GM12878 (cell line): Measurements from ENCODE around the gene F7. TPM values are rescaled to one million over a fixed set of nuclear protein-coding genes. Genes with fewer than 3 reads are reported as not detected.

Experiments
- ATAC-seq: fragments of 200-7000 bp; cut with Tn5 transposase; 3 replicates; pipeline ENCODE4 v1.9.1; 2020; ENCODE audit warnings: mild to moderate bottlenecking, moderate library complexity
- BruUV-seq: library from RNA; stranded (reverse); fragments of 400-500 nt; replicated peaks from 2 replicates; lab custom pipeline; 2021; lab: Mats Ljungman, UMichigan
- CTCF ChIA-PET: fragments of 300-600 bp; sonication (Branson Sonifier 250); formaldehyde crosslinking; extraction: SDS; loops from one replicate; lab custom pipeline; 2021; ENCODE audit warnings: inconsistent platforms; lab: Yijun Ruan, JAX
- POLR2A ChIA-PET: fragments of 350-600 bp; formaldehyde crosslinking; extraction: SDS; loops from one replicate; lab custom pipeline; 2021; ENCODE audit warnings: inconsistent platforms; lab: Charles Lee
- RAD21 ChIA-PET: fragments of 300-600 bp; sonication (Branson Sonifier 250); formaldehyde crosslinking; loops from one replicate; lab custom pipeline; 2023; ENCODE audit warnings: antibody characterized with exemption; ENCODE audit not compliant: unreplicated experiment; lab: Charles Lee
- SMC1A ChIA-PET: fragments of 300-600 bp; sonication (Branson Sonifier 250); formaldehyde crosslinking; loops from one replicate; lab custom pipeline; 2023; ENCODE audit not compliant: unreplicated experiment, uncharacterized antibody; lab: Charles Lee
- DNase-seq: peaks from one replicate; pipeline ENCODE4 v3.0.0-alpha.2; 2011; ENCODE audit warnings: low read depth, low spot score
- FAIRE-seq: peaks from 3 replicates; lab custom pipeline; 2011; peaks lifted over from hg19 to GRCh38; lab: Jason Lieb, UNC
- H2AFZ ChIP-seq: 2 replicates; pipeline ENCODE4 v1.6.0; 2011; ENCODE audit warnings: low read depth, low read length, control low read depth; ENCODE audit not compliant: control insufficient read depth
- H3K27ac ChIP-seq: 2 replicates; pipeline ENCODE4 v1.5.1; 2011; ENCODE audit warnings: control low read depth; ENCODE audit not compliant: control insufficient read depth, insufficient read depth
- H3K27me3 ChIP-seq, 2 experiments: replicated peaks in 1 of 2; 2 replicates each; pipeline versions ENCODE4 v1.6.0 to v1.6.1; 2011; ENCODE audit warnings: low read length in 1 of 2; ENCODE audit not compliant: control insufficient read depth in 2 of 2, insufficient read depth in 2 of 2
- H3K36me3 ChIP-seq, 2 experiments: 2 replicates each; pipeline ENCODE4 v1.5.1; 2011; ENCODE audit warnings: low read length in 1 of 2; ENCODE audit not compliant: control insufficient read depth in 2 of 2, insufficient read depth in 2 of 2
- H3K4me1 ChIP-seq: 2 replicates; pipeline ENCODE4 v1.6.1; 2011; ENCODE audit warnings: mild to moderate bottlenecking, low read length, moderate library complexity, mixed read lengths; ENCODE audit not compliant: control insufficient read depth, insufficient read depth
- H3K4me2 ChIP-seq: 2 replicates; pipeline ENCODE4 v1.6.0; 2011; ENCODE audit warnings: control low read depth; ENCODE audit not compliant: control insufficient read depth, insufficient read depth
- H3K4me3 ChIP-seq: fragments of 200-600 bp; sonication (generic); 2 replicates; pipeline ENCODE4 v1.5.1; 2016
- H3K79me2 ChIP-seq: 2 replicates; pipeline ENCODE4 v1.6.0; 2011; ENCODE audit warnings: low read length; ENCODE audit not compliant: control insufficient read depth, insufficient read depth
- H3K9ac ChIP-seq: 2 replicates; pipeline ENCODE4 v1.8.0; 2011; ENCODE audit warnings: low read length, control low read depth, mixed read lengths; ENCODE audit not compliant: control insufficient read depth, insufficient read depth
- H3K9me3 ChIP-seq: replicated peaks from 3 replicates; pipeline ENCODE4 v1.5.1; 2011; ENCODE audit warnings: mild to moderate bottlenecking, low read length; ENCODE audit not compliant: control insufficient read depth, insufficient read depth
- H4K20me1 ChIP-seq: 2 replicates; pipeline ENCODE4 v1.6.0; 2011; ENCODE audit not compliant: control insufficient read depth, insufficient read depth
- GATAD2B ChIP-seq: fragments of 450-650 bp; conservative IDR thresholded peaks from 2 replicates; pipeline ENCODE4 v1.6.1; 2017; ENCODE audit warnings: low read depth, mild to moderate bottlenecking, moderate library complexity
- HSF1 ChIP-seq: fragments of 150-350 bp; IDR thresholded peaks from 2 replicates; pipeline ENCODE4 v1.6.1; 2014; ENCODE audit warnings: mild to moderate bottlenecking, low read depth, low read length
- JUNB ChIP-seq: IDR thresholded peaks from 2 replicates; pipeline ENCODE4 v1.6.1; 2016; ENCODE audit warnings: antibody characterized with exemption, mild to moderate bottlenecking
- SPI1 ChIP-seq: IDR thresholded peaks from 2 replicates; pipeline ENCODE4 v1.6.1; 2011; ENCODE audit warnings: low read depth, mild to moderate bottlenecking, low read length, moderate library complexity, borderline replicate concordance; ENCODE audit not compliant: insufficient read depth
- ZZZ3 ChIP-seq: IDR thresholded peaks from 2 replicates; pipeline ENCODE4 v1.6.1; 2011; ENCODE audit warnings: low read depth; ENCODE audit not compliant: control insufficient read depth, insufficient read length
- WGBS: methylation state at CpG from one replicate; pipeline ENCODE4 v1.1.6; 2016; ENCODE audit warnings: low lambda C conversion rate; ENCODE audit not compliant: insufficient replicate concordance, insufficient coverage; ENCODE audit errors: missing lambda C conversion rate; 5-methylcytosine and 5-hydroxymethylcytosine counted together
- in situ Hi-C: fragments of 300-500 bp; cut with MboI; formaldehyde crosslinking; loops from 9 replicates; pipeline ENCODE4 v1.14.3; 2018; ENCODE audit warnings: mixed read lengths
- intact Hi-C: fragments of 100-400 bp; cut with micrococcal nuclease; formaldehyde crosslinking; loops from one replicate; pipeline ENCODE4 v1.14.2; 2022; ENCODE audit not compliant: unreplicated experiment
- polyA plus RNA-seq, 11 experiments: library from polyadenylated mRNA; depleted of rRNA in 4 of 11; unstranded in 6 of 11; stranded (reverse) in 5 of 11; fragments of >200 nt; fragmentation: Nextera tagmentation in 4 of 11; fragmentation: Illumina TruSeq in 1 of 11; extraction: Ambion mirVana in 4 of 11; extraction: Trizol in 1 of 11; gene quantifications; 1 replicate in 1 of 11; 2 replicates in 10 of 11; pipeline versions ENCODE4 v1.2.1 to v1.2.3, GENCODE V29; 2011 to 2016; ENCODE audit warnings: inconsistent platforms in 2 of 11, missing spikeins in 2 of 11, low read depth in 1 of 11
- small RNA-seq: library from RNA; depleted of rRNA; stranded (forward); fragments of <200 nt; gene quantifications from one replicate; pipeline ENCODE3, GENCODE V24; 2014
- total RNA-seq, 4 experiments: library from RNA; depleted of rRNA in 3 of 4; stranded (reverse); fragments of >200 nt in 3 of 4; fragmentation: Illumina TruSeq in 1 of 4; extraction: Trizol in 1 of 4; gene quantifications; 2 replicates each; pipeline versions ENCODE4 v1.2.1 to v1.2.3, GENCODE V29; 2013 to 2021

The F7 gene
- total and polyA plus RNA-seq, 10 of the 15 experiments (the other 5 are each of a cell fraction or from before 2014, with no cell fraction given): not detected

- no peaks in the 10 kb centered on the region for H3K27me3 ChIP-seq
- FAIRE-seq (no peak), DNase-seq (no peak), ATAC-seq (no peak)
- H3K36me3 ChIP-seq: peaks cover 0 to 6% of the 10 kb centered on the region in 2 experiments; a peak in 3 of 4 replicates
- no peak overlapping the region for H3K9ac ChIP-seq
- intact Hi-C loops: no loop called here
- RAD21 ChIA-PET: no interaction called here
- H2AFZ ChIP-seq: no peak overlapping the region
- no peak overlapping the region for H3K4me3 ChIP-seq
- H3K4me2 ChIP-seq: no peak overlapping the region
- no peaks in the 10 kb centered on the region for H3K4me1 ChIP-seq
- H4K20me1 ChIP-seq: no peaks in the 10 kb centered on the region
- BruUV-seq: no TSS peak
- SMC1A ChIA-PET: interaction anchor here (1.0 kb wide), 1 partner anchor 9 kb away, joined by 3 read pairs; no protein-coding TSS in a partner anchor
- H3K27ac ChIP-seq: no peak overlapping the region
- in situ Hi-C loops: no loop called here
- 94% methylated on average over 11 of the region's 13 CpGs for WGBS
- H3K9me3 ChIP-seq: no peaks in the 10 kb centered on the region
- no peaks in the 10 kb centered on the region for H3K79me2 ChIP-seq
- TF ChIP-seq ZZZ3 (no peak), SPI1 (no peak), GATAD2B (no peak), JUNB (no peak), HSF1 (no peak)
- CTCF ChIA-PET: no interaction called here
- POLR2A ChIA-PET: no interaction called here
Measured at GRCh38 chr13:113169277-113170272, 64.0 kb downstream of the F7 start.

Small RNAs within 50 kb of the gene (small RNA-seq; reads per million reads assigned to genes)
- not detected for gene AL137002.1

Other genes starting within 250 kb of the F7 start
- gene MCF2L, start 136.6 kb upstream of the F7 start, total RNA-seq (2014; rRNA removed): 0.06 and 0.16 TPM in 2 replicates
- gene MCF2L, start 136.6 kb upstream of the F7 start, total RNA-seq (2014; rRNA removed; fragmentation: Illumina TruSeq; extraction: Trizol): 0.05 and 0.22 TPM in 2 replicates
- gene MCF2L, start 136.6 kb upstream of the F7 start, total RNA-seq (2021): 0.96 and 1.1 TPM in 2 replicates
- 0.20 and 0.48 TPM in 2 replicates for gene MCF2L, start 136.6 kb upstream of the F7 start, polyA plus RNA-seq (2011; rRNA removed)
- gene MCF2L, start 136.6 kb upstream of the F7 start, polyA plus RNA-seq (2014; fragmentation: Illumina TruSeq; extraction: Trizol): 0.06 and 0.11 TPM in 2 replicates
- not detected for gene MCF2L, start 136.6 kb upstream of the F7 start, polyA plus RNA-seq (2014; fragmentation: Nextera tagmentation; extraction: Ambion mirVana)
- 0.06 and 0.37 TPM in 2 replicates for gene MCF2L, start 136.6 kb upstream of the F7 start, polyA plus RNA-seq (2014; rRNA removed)
- gene MCF2L, start 136.6 kb upstream of the F7 start, polyA plus RNA-seq (2016; fragmentation: Nextera tagmentation; extraction: Ambion mirVana): under 1 TPM; 0.10 to 0.19 TPM
- not detected in 2 replicates for gene F10, start 17.0 kb downstream of the F7 start, total RNA-seq (2014; rRNA removed)
- gene F10, start 17.0 kb downstream of the F7 start, total RNA-seq (2014; rRNA removed; fragmentation: Illumina TruSeq; extraction: Trizol): not detected in 2 replicates
- gene F10, start 17.0 kb downstream of the F7 start, total RNA-seq (2021): not detected in 2 replicates
- gene F10, start 17.0 kb downstream of the F7 start, polyA plus RNA-seq (2011; rRNA removed): not detected in 2 replicates
- gene F10, start 17.0 kb downstream of the F7 start, polyA plus RNA-seq (2014; fragmentation: Illumina TruSeq; extraction: Trizol): not detected in 2 replicates
- not detected for gene F10, start 17.0 kb downstream of the F7 start, polyA plus RNA-seq (2014; fragmentation: Nextera tagmentation; extraction: Ambion mirVana)
- not detected in 2 replicates for gene F10, start 17.0 kb downstream of the F7 start, polyA plus RNA-seq (2014; rRNA removed)
- not detected for gene F10, start 17.0 kb downstream of the F7 start, polyA plus RNA-seq (2016; fragmentation: Nextera tagmentation; extraction: Ambion mirVana)
- gene PROZ, start 52.9 kb downstream of the F7 start, total RNA-seq (2014; rRNA removed): not detected in 2 replicates
- not detected in 2 replicates for gene PROZ, start 52.9 kb downstream of the F7 start, total RNA-seq (2014; rRNA removed; fragmentation: Illumina TruSeq; extraction: Trizol)
- not detected in 2 replicates for gene PROZ, start 52.9 kb downstream of the F7 start, total RNA-seq (2021)
- not detected in 2 replicates for gene PROZ, start 52.9 kb downstream of the F7 start, polyA plus RNA-seq (2011; rRNA removed)
- gene PROZ, start 52.9 kb downstream of the F7 start, polyA plus RNA-seq (2014; fragmentation: Illumina TruSeq; extraction: Trizol): 0.07 TPM in 1 of 2 replicates, not detected in the other
- not detected for gene PROZ, start 52.9 kb downstream of the F7 start, polyA plus RNA-seq (2014; fragmentation: Nextera tagmentation; extraction: Ambion mirVana)
- not detected in 2 replicates for gene PROZ, start 52.9 kb downstream of the F7 start, polyA plus RNA-seq (2014; rRNA removed)
- gene PROZ, start 52.9 kb downstream of the F7 start, polyA plus RNA-seq (2016; fragmentation: Nextera tagmentation; extraction: Ambion mirVana): under 1 TPM; 0.21 to 0.24 TPM
- gene PCID2, start 102.9 kb downstream of the F7 start, total RNA-seq (2014; rRNA removed): 53.5 and 61.0 TPM in 2 replicates
- 44.6 and 46.1 TPM in 2 replicates for gene PCID2, start 102.9 kb downstream of the F7 start, total RNA-seq (2014; rRNA removed; fragmentation: Illumina TruSeq; extraction: Trizol)
- gene PCID2, start 102.9 kb downstream of the F7 start, total RNA-seq (2021): 37.0 and 37.6 TPM in 2 replicates
- gene PCID2, start 102.9 kb downstream of the F7 start, polyA plus RNA-seq (2011; rRNA removed): 98.1 and 107 TPM in 2 replicates
- 47.2 and 57.0 TPM in 2 replicates for gene PCID2, start 102.9 kb downstream of the F7 start, polyA plus RNA-seq (2014; fragmentation: Illumina TruSeq; extraction: Trizol)
- gene PCID2, start 102.9 kb downstream of the F7 start, polyA plus RNA-seq (2014; fragmentation: Nextera tagmentation; extraction: Ambion mirVana): 10 to 100 TPM; 65.4 to 71.8 TPM
- 48.3 and 54.4 TPM in 2 replicates for gene PCID2, start 102.9 kb downstream of the F7 start, polyA plus RNA-seq (2014; rRNA removed)
- gene PCID2, start 102.9 kb downstream of the F7 start, polyA plus RNA-seq (2016; fragmentation: Nextera tagmentation; extraction: Ambion mirVana): 10 to 100 TPM; 62.1 to 70.0 TPM
- 73.8 and 74.3 TPM in 2 replicates for gene CUL4A, start 103.8 kb downstream of the F7 start, total RNA-seq (2014; rRNA removed)
- 50.1 and 50.8 TPM in 2 replicates for gene CUL4A, start 103.8 kb downstream of the F7 start, total RNA-seq (2014; rRNA removed; fragmentation: Illumina TruSeq; extraction: Trizol)
- gene CUL4A, start 103.8 kb downstream of the F7 start, total RNA-seq (2021): 55.7 and 60.9 TPM in 2 replicates
- gene CUL4A, start 103.8 kb downstream of the F7 start, polyA plus RNA-seq (2011; rRNA removed): 40.1 and 42.3 TPM in 2 replicates
- gene CUL4A, start 103.8 kb downstream of the F7 start, polyA plus RNA-seq (2014; fragmentation: Illumina TruSeq; extraction: Trizol): 45.1 and 48.0 TPM in 2 replicates
- 10 to 100 TPM; 19.7 to 21.8 TPM for gene CUL4A, start 103.8 kb downstream of the F7 start, polyA plus RNA-seq (2014; fragmentation: Nextera tagmentation; extraction: Ambion mirVana)
- gene CUL4A, start 103.8 kb downstream of the F7 start, polyA plus RNA-seq (2014; rRNA removed): 60.4 and 60.9 TPM in 2 replicates
- 10 to 100 TPM; 64.1 to 66.5 TPM for gene CUL4A, start 103.8 kb downstream of the F7 start, polyA plus RNA-seq (2016; fragmentation: Nextera tagmentation; extraction: Ambion mirVana)
- gene LAMP1, start 191.4 kb downstream of the F7 start, total RNA-seq (2014; rRNA removed): 44.8 and 54.2 TPM in 2 replicates
- gene LAMP1, start 191.4 kb downstream of the F7 start, total RNA-seq (2014; rRNA removed; fragmentation: Illumina TruSeq; extraction: Trizol): 25.4 and 29.6 TPM in 2 replicates
- 83.0 and 83.2 TPM in 2 replicates for gene LAMP1, start 191.4 kb downstream of the F7 start, total RNA-seq (2021)
- 25.2 and 50.2 TPM in 2 replicates for gene LAMP1, start 191.4 kb downstream of the F7 start, polyA plus RNA-seq (2011; rRNA removed)
- 20.1 and 35.9 TPM in 2 replicates for gene LAMP1, start 191.4 kb downstream of the F7 start, polyA plus RNA-seq (2014; fragmentation: Illumina TruSeq; extraction: Trizol)
- gene LAMP1, start 191.4 kb downstream of the F7 start, polyA plus RNA-seq (2014; fragmentation: Nextera tagmentation; extraction: Ambion mirVana): 1 to 10 TPM; 2.5 to 8.4 TPM
- 44.4 and 52.8 TPM in 2 replicates for gene LAMP1, start 191.4 kb downstream of the F7 start, polyA plus RNA-seq (2014; rRNA removed)
- gene LAMP1, start 191.4 kb downstream of the F7 start, polyA plus RNA-seq (2016; fragmentation: Nextera tagmentation; extraction: Ambion mirVana): 10 to 100 TPM in 1 of 2 experiments, 1 to 10 TPM in 1; 2.7 to 26.5 TPM